ELR (cell line): ENCODE measurements around the gene GSTM2.

Experiments used
- DNase-seq: peaks from one replicate; pipeline ENCODE4 v3.0.0-alpha.2; 2015; ENCODE audit warnings: low read depth

GSTM2 gene

DNA sequence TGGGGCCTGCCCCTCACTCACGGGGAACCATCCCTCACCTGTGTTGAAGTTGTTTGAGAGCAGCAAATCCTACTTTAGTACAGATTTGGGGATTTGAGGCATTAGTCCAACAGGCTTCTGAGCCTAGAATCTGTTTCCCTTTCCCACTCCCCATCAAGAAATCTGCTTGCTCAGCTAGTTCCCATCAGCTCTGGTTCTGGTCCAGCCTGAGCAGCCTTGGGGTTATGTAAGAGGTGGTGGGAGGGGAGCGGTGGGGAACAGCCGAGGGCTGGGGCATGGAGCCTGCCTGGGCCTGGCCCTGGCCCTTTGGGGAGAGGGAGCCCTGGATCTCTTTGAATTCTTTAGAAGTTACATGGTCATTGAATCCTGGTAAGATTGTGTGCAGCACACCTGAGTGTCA lies 48.3 kb downstream of the GSTM2 start:
- no peak for DNase-seq

DNA sequence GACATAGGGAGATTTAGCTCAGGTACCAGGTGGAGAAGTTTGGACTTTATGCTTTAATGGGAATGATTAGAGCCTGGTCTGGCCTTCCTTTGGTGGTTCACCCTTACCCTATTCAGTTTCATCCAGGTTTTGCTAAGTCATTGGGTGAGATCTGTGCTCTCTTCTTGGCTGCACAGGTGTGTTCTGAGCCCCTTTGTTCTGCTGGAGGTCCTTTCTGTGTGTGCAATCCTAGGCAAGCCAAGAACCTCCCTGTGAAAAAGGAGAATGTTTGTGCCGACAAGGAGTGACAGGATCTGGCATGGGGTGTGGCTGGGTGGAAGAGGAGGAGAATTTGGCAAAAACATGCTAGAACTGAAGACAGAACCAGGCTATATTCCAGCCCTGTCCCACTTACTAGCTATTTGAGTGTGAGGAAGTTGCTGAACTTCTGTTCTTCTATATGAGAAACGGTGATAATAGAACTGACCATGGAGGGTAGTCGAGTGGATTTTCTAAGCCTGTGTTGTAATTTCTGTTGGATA lies 48.8 kb downstream of the GSTM2 start:
- DNase-seq, result no peak

DNA sequence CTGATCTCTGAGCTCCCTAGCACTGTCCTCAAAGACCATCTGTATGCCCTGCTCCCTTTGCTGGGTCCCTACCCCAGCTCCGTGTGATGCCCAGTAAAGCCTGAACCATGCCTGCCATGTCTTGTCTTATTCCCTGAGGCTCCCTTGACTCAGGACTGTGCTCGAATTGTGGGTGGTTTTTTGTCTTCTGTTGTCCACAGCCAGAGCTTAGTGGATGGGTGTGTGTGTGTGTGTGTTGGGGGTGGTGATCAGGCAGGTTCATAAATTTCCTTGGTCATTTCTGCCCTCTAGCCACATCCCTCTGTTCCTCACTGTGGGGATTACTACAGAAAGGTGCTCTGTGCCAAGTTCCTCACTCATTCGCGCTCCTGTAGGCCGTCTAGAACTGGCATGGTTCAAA lies 49.9 kb downstream of the GSTM2 start:
- no peak for DNase-seq

DNA sequence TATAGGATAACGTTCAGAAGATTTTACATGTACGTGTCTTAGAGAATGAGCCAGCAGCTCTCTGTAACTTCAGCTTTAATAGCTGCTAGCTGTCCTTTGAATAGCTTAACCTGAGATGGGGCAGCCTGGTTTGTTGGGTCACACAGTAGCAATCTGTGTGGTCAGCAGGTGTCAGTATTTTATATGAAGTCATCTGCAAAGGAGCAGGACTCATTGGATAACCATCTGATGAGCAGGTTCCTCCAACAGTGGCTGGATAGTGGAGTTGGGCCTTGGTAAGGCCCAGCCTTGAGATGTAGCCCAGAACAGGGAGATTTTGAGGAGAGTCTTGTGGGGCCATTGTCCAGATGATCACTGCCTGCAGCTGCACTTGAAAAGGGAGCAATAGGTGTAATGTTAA lies 50.6 kb downstream of the GSTM2 start:
- DNase-seq, result peak; percentile 66

DNA sequence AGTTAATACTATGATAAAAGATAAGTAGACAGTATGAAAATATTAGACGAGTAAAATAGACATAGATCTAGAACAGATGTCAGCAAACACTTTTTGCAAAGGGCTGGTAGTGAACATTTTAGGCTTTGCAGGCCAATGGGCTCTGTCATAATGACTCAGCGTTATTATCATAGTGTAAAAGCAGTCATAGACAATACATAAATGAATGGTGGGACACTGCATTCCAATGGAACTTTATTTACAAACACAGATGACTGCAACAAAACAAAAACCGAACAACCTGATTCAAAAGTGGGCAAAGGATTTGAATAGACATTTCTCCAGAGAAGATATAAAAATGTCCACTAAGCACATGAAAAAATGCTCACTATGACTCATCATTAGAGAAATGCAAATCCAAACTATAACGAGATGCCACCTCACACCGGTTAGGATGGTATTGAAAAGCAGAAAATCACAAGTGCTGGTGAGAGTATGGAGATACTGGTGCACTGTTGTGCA lies 51.5 kb downstream of the GSTM2 start:
- peak; percentile 75 for DNase-seq

DNA sequence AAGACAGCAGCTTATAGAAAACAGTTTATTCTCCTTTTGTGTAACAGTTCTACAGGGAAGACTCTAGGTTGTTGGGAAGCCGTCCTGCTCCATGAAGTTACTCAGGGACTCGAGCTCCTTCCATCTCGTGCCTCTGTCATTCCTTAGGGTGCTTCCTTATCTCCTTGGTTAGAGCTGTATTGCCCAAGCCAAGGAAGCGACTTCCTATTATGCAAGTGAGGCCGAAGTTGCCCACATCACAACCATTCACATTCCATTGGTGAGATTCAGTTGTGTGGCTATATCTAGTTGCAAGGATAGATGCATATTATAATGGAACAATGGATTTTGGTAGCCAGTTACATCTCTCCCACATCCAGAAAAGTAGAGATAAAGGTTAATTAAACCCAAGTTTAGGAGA lies 53.2 kb downstream of the GSTM2 start:
- no peak for DNase-seq

DNA sequence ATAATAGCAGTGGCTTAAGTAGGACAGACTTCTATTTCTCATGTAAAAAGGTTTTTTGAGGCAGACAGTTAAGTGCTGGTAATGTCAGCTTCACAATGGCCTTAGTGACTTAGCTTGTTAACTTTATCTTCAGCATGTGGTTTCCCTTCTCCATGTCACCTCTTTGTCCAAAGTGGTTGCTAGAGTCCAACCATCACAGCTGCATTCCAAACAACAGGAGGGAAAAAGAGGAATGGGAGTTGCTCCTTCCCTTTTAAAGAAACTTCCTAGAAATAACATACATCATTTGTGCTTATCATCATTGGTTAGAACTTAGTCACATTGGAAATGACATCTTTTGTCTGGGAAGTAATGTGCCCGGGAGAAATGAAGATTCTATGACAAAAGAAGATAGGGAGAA lies 54.1 kb downstream of the GSTM2 start:
- no peak for DNase-seq

DNA sequence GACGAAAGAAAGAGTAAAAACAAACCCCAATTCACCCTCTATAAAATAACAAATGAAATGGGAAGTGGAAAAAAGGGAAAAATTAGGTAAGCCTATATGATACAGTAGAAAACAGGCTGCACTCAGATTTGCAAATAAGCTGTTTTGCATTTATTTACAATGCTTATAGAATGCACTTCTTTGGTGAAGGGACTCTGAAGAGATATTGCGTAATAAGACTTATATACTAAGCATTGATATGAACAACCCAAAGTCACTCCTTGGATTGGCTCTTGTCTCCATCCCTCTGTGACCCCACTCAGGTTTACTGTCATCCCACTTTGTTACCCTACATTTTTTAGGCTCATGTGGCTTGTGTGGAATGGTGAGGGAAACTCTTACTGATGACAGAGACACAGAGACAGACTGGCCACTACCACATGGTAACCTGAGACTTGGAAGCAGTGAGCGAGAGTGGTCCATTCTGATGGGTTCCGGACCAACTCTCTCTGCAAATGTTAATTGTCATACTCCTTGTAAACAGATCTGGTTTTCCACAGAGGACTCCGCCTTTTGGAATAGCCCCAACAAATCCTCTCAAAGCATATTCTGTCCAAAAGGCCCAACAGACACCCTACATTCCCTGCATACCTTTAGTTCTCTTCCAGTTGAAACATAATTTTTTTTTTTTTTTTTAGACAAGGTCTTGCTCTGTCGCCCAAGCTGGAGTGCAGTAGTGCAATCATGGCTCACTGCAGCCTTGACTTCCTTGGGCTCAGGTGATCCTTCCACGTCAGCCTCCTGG lies 55.2 kb downstream of the GSTM2 start:
- no peak for DNase-seq
